CD4-positive, CD25-positive, alpha-beta regulatory T cell (primary cell): ENCODE results near the gene CAMTA1. TPM values are rescaled to one million over a fixed set of nuclear protein-coding genes. Genes with fewer than 3 reads are reported as not detected.
"Not testable (repeated sequence)": the region's sequence is repeated elsewhere in the genome, so short reads cannot be mapped to it uniquely, and the experiment has no call there.

Experiments
- ATAC-seq, 2 donors: fragments of 150-1000 bp; cut with Tn5 transposase; one replicate each; pipeline ENCODE4 v1.10.0; 2021; ENCODE audit warnings: low read depth in 2 of 2, moderate number of reproducible peaks in 2 of 2, moderate library complexity in 1 of 2
- DNase-seq, 3 donors: peaks; one replicate each; pipeline versions ENCODE4 v3.0.0 to v3.0.0-alpha.2; 2012 to 2022; ENCODE audit warnings: mixed read lengths in 1 of 3
- H3K27ac ChIP-seq: one replicate; pipeline ENCODE4 v1.7.0; 2013; ENCODE audit warnings: mild to moderate bottlenecking, low read length; ENCODE audit not compliant: insufficient read depth, poor library complexity, severe bottlenecking
- H3K27me3 ChIP-seq: one replicate; pipeline ENCODE4 v1.7.0; 2013; ENCODE audit warnings: low read length; ENCODE audit not compliant: control insufficient read depth, insufficient read depth
- H3K36me3 ChIP-seq: one replicate; pipeline ENCODE4 v1.7.0; 2013; ENCODE audit warnings: mild to moderate bottlenecking, low read length, moderate library complexity; ENCODE audit not compliant: control insufficient read depth, insufficient read depth
- H3K4me1 ChIP-seq: 2 replicates; pipeline ENCODE4 v1.7.0; 2013; ENCODE audit warnings: mild to moderate bottlenecking, low read length; ENCODE audit not compliant: insufficient read depth, control insufficient read depth, poor library complexity, severe bottlenecking
- H3K4me3 ChIP-seq: one replicate; pipeline ENCODE4 v1.7.0; 2013; ENCODE audit warnings: low read depth, mild to moderate bottlenecking, low read length, moderate library complexity
- H3K9me3 ChIP-seq, 2 experiments: 1 replicate in 1 of 2; 2 replicates in 1 of 2; pipeline ENCODE4 v1.7.0; 2013; ENCODE audit warnings: low read length in 2 of 2, mild to moderate bottlenecking in 1 of 2, moderate library complexity in 1 of 2; ENCODE audit not compliant: control insufficient read depth in 2 of 2
- H3K27ac Mint-ChIP-seq, 3 donors: one replicate each; pipeline ENCODE4 v1.8.0; 2020 to 2022; ENCODE audit warnings: mild to moderate bottlenecking in 3 of 3, mixed read lengths in 3 of 3, moderate library complexity in 2 of 3
- H3K27me3 Mint-ChIP-seq: one replicate; pipeline ENCODE4 v1.8.0; 2022; ENCODE audit warnings: mild to moderate bottlenecking, mixed read lengths
- H3K36me3 Mint-ChIP-seq: one replicate; pipeline ENCODE4 v1.8.0; 2020; ENCODE audit warnings: mixed read lengths
- H3K4me1 Mint-ChIP-seq, 4 donors: one replicate each; pipeline ENCODE4 v1.8.0; 2020 to 2022; ENCODE audit warnings: mixed read lengths in 4 of 4, mild to moderate bottlenecking in 1 of 4
- H3K4me3 Mint-ChIP-seq, 4 donors: one replicate each; pipeline ENCODE4 v1.8.0; 2020 to 2022; ENCODE audit warnings: mild to moderate bottlenecking in 4 of 4, mixed read lengths in 4 of 4, moderate library complexity in 3 of 4
- H3K9me3 Mint-ChIP-seq, 7 donors: one replicate each; pipeline ENCODE4 v1.8.0; 2020 to 2022; ENCODE audit warnings: mixed read lengths in 7 of 7, mild to moderate bottlenecking in 3 of 7, moderate library complexity in 2 of 7
- polyA plus RNA-seq, 4 donors: library from polyadenylated mRNA; unstranded; fragments of 300-500 nt; fragmentation: Illumina TruSeq; gene quantifications; one replicate each; pipeline ENCODE4 v1.2.3, GENCODE V29; 2021
- total RNA-seq: library from RNA; stranded (reverse); gene quantifications from one replicate; pipeline ENCODE4 v1.2.3, GENCODE V29; 2022

CAMTA1 gene
- total and polyA plus RNA-seq, 5 donors from 2014 or later: 48.8 to 112 (median 80.0) TPM

DNA sequence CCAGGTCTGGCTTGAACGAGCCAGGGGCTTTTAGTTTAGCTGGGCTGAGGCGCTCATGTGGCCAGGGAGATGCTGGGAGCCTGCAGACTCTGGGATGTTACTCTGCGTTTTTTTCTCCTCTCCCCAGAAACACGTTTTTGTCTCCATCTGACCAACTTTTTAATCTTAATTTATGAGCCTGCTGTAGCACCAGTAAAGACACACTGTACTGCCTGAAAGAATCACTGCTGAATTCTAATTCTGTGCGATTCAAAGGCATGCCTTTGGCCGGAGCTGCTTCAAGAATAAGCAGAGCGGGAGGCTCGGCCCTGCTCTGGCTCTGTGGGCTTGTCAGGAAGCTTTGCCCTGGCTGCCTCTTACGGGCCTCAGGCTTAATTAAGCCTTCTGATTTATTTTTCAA lies 129.5 kb downstream of the CAMTA1 start:
- H3K4me1 Mint-ChIP-seq: no peaks in the 10 kb centered on the region
- no peaks in the 10 kb centered on the region for H3K36me3 ChIP-seq
- ATAC-seq (no peak), DNase-seq (no peak)
- no peaks in the 10 kb centered on the region for H3K27me3 ChIP-seq
- H3K4me3 ChIP-seq: no peak overlapping the region
- H3K9me3 ChIP-seq: no peaks in the 10 kb centered on the region
- no peaks in the 10 kb centered on the region for H3K4me1 ChIP-seq
- H3K27me3 Mint-ChIP-seq: peaks cover 32% of the 10 kb centered on the region
- no peak overlapping the region for H3K27ac Mint-ChIP-seq
- H3K36me3 Mint-ChIP-seq: peaks cover 16% of the 10 kb centered on the region
- H3K27ac ChIP-seq: no peak overlapping the region
- H3K9me3 Mint-ChIP-seq: peaks cover 0 to 6% (median 0%) of the 10 kb centered on the region in 7 donors
- H3K4me3 Mint-ChIP-seq: no peak overlapping the region

DNA sequence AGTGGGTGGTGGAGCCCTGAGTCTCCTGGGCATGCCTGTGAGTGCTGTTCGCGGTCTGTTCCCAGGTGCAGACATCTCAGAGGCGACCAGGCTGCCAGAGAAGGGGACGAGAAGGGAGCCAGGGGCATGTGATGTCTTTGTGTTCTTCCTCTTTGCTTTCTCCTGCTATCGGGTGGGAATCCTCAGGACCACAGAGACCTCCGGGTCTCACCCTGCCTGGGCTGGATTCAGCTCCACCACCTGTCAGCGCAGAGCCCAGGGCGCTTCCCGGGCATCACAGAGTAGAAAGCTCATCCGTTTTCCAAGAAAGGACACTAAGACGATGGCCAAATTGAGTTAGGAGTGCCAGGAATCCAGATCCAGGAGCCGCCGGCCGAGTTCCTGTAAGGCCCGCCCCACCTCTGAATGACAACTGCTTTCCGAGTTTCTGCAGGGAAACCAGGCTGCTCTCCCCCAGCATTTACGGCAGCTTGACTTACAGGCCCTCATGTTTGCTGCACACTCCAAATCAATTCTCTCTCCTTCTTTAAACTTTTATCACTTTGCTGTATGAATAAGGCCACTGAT lies 130.8 kb downstream of the CAMTA1 start:
- no peak overlapping the region for H3K4me3 ChIP-seq
- no peak overlapping the region for H3K27ac Mint-ChIP-seq
- H3K36me3 Mint-ChIP-seq: peaks cover 16% of the 10 kb centered on the region
- H3K4me1 ChIP-seq: no peaks in the 10 kb centered on the region
- no peak overlapping the region for H3K27ac ChIP-seq
- H3K9me3 ChIP-seq: no peaks in the 10 kb centered on the region
- H3K9me3 Mint-ChIP-seq: peaks cover 0 to 6% (median 0%) of the 10 kb centered on the region in 7 donors
- H3K4me1 Mint-ChIP-seq: no peaks in the 10 kb centered on the region
- H3K36me3 ChIP-seq: no peaks in the 10 kb centered on the region
- DNase-seq: no peak
- H3K27me3 Mint-ChIP-seq: peaks cover 33% of the 10 kb centered on the region
- no peak overlapping the region for H3K4me3 Mint-ChIP-seq
- ATAC-seq: no peak
- H3K27me3 ChIP-seq: no peaks in the 10 kb centered on the region

DNA sequence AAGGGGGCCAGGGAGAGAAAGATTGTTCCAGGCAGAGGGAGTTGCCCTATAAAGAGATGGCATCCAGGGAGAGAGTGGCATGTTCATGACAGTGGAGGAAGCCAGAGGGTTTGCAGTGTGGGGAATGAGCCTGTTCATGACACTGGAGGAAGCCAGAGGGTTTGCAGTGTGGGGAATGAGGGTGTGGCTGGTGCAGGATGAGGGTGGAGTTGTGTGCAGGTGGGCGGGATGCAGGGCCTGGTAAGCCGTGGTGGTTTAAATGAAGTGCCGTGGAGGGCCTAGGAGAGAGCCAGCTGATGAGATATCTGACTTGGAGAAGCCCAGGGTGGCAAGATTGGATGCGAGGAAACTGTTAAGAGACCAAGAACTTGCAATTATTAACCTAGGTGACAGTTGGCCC lies 131.8 kb downstream of the CAMTA1 start:
- peaks cover 0 to 9% (median 1%) of the 10 kb centered on the region in 7 donors for H3K9me3 Mint-ChIP-seq
- Histone ChIP-seq H3K4me1 (no peaks in the 10 kb centered on the region), H3K4me3 (no peak overlapping the region), H3K36me3 (no peaks in the 10 kb centered on the region), H3K27me3 (no peaks in the 10 kb centered on the region), H3K27ac (no peak overlapping the region), H3K9me3 (no peaks in the 10 kb centered on the region)
- ATAC-seq: no peak
- H3K27me3 Mint-ChIP-seq: peaks cover 33% of the 10 kb centered on the region
- no peaks in the 10 kb centered on the region for H3K4me1 Mint-ChIP-seq
- no peak overlapping the region for H3K27ac Mint-ChIP-seq
- DNase-seq: no peak
- H3K36me3 Mint-ChIP-seq: peaks cover 16% of the 10 kb centered on the region
- H3K4me3 Mint-ChIP-seq: no peak overlapping the region

DNA sequence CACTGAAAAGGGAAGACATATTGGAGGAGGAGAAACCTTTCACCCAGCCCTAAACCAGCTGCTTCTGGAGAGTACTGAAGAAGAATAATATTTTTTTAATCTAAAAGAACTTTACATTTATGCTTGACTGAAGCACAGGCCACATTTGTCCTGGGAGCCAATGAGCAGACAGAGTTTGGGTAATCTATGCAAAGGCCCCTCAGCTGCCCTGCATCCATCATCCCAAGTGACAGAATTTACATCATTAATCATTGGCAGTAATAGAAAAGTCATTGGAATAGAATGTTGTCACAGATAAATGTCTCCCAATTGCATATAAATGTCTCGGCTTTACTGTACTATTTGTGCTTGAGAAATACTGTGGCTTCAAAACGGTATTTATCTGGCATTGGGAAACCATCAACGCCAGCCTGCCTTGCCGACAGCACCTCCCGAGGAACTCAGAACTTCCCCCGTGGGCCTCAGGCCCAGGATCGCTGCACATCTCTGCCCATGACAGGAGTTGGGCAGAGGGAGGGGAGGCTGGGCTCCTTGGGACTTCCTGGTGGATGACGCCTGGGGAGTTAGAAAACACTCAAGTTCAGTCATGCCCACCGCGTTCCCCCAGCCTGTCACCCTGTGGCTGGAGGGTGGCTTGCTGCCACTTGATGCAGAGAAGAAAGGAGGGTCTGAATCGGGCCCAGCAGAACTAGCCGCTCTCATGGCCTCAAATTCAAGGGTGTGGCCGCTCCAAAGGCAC lies 133.1 kb downstream of the CAMTA1 start:
- Histone ChIP-seq H3K4me3 (no peak overlapping the region), H3K9me3 (no peaks in the 10 kb centered on the region), H3K27ac (no peak overlapping the region), H3K27me3 (no peaks in the 10 kb centered on the region), H3K4me1 (no peaks in the 10 kb centered on the region), H3K36me3 (no peaks in the 10 kb centered on the region)
- ATAC-seq: no peak
- DNase-seq: no peak
- no peak overlapping the region for H3K27ac Mint-ChIP-seq
- no peak overlapping the region for H3K4me3 Mint-ChIP-seq
- peaks cover 0 to 9% (median 2%) of the 10 kb centered on the region in 7 donors for H3K9me3 Mint-ChIP-seq
- H3K36me3 Mint-ChIP-seq: peaks cover 15% of the 10 kb centered on the region
- no peaks in the 10 kb centered on the region for H3K4me1 Mint-ChIP-seq
- H3K27me3 Mint-ChIP-seq: peaks cover 29% of the 10 kb centered on the region

DNA sequence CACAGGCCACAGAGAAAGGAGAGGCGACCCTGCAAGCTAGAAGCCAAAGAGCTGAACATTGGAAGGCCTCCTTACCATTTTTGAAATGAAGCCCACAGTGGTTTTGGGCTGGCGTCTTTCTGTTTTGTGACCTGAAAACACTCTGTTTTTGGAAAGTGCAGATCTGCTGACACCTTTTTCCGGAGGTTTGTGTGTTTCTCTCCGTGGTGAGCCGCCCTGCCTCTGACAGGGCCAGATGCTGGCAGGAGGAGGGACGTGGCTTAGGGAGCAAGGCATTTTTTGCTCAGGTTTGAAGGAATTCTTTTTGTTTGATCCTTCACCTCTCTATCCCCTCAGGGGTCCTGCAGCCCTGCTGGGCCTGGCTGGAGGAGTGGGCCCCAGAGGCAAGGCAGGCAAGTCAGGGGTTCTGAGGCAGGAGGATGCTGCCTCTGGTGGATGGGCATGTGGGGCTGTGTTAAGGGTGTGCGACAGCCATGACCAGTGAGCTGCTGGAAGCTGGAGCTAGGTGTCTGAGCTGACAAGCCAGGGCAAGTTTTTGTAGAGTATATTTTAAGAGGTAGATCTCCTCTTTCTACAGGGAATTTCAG lies 133.8 kb downstream of the CAMTA1 start:
- Histone ChIP-seq H3K4me1 (no peaks in the 10 kb centered on the region), H3K27me3 (no peaks in the 10 kb centered on the region), H3K4me3 (no peak overlapping the region), H3K9me3 (no peaks in the 10 kb centered on the region), H3K36me3 (no peaks in the 10 kb centered on the region), H3K27ac (no peak overlapping the region)
- ATAC-seq (no peak), DNase-seq (no peak)
- H3K9me3 Mint-ChIP-seq: peaks cover 0 to 6% (median 1%) of the 10 kb centered on the region in 7 donors
- H3K36me3 Mint-ChIP-seq: peaks cover 12% of the 10 kb centered on the region
- peaks cover 27% of the 10 kb centered on the region for H3K27me3 Mint-ChIP-seq
- no peak overlapping the region for H3K4me3 Mint-ChIP-seq
- H3K27ac Mint-ChIP-seq: no peak overlapping the region
- H3K4me1 Mint-ChIP-seq: no peaks in the 10 kb centered on the region

DNA sequence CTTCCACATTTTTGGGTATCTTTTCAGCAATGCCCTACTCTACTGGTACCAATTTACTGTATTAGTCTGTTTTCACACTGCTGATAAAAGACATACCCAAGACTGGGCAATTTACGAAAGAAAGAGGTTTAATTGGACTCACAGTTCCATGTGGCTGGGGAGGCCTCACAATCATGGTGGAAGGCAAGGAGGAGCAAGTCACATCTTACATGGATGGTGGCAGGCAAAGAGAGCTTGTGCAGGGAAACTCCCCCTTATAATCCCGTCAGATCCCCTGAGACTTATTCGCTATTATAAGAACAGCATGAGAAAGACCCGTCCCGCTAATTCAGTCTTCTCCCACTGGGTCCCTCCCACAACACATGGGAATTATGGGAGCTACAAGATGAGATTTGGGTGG lies 136.3 kb downstream of the CAMTA1 start:
- not testable (repeated sequence) for H3K4me1 Mint-ChIP-seq, H3K27me3 ChIP-seq, H3K36me3 ChIP-seq, H3K4me1 ChIP-seq, H3K36me3 Mint-ChIP-seq, H3K27ac Mint-ChIP-seq, ATAC-seq, H3K4me3 Mint-ChIP-seq, H3K4me3 ChIP-seq, H3K9me3 ChIP-seq, DNase-seq, H3K27ac ChIP-seq, H3K9me3 Mint-ChIP-seq
- H3K27me3 Mint-ChIP-seq: peaks cover 24% of the 10 kb centered on the region

DNA sequence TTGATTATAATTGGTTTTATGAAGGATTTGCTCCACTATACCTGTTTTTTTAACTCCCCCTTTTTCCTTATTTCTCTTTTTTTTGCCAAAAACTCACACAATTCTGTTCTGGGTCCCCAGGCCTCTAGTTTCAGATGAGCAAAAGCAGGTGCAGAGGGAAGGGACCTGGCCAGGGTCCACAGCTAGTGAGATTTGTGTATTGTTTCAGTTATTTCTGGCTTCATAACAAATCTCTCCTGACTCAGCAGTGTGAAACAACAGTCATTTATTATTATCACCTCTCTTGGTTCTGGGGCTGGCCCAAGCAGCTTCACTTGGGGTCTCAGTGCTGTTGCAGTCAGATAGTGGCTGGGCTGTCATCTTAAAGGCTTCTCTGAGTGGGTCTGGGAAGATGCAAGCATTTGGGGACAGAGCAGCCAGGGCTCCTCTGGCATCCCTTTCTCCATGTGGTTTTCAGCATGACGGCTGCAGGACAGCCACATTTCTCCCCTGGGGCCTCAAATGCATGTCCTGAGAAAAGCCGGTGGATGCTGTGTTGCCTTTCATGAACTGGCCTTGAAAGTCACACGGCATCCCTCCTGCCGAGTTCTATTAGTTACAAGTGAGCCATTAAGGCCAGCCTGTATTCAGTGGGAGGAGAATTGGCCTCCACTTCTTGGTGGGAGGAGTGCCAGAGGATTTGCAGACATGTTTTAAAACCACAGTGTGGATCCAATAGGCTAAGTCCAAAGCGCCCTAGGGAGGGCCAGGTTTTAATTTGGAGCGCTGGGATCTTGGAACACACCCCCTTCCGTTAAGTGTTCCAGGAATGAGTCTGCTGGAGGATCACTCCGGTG lies 137.1 kb downstream of the CAMTA1 start:
- Histone ChIP-seq H3K36me3 (no peaks in the 10 kb centered on the region), H3K4me1 (no peaks in the 10 kb centered on the region), H3K9me3 (no peaks in the 10 kb centered on the region), H3K4me3 (no peak overlapping the region), H3K27me3 (no peaks in the 10 kb centered on the region), H3K27ac (no peak overlapping the region)
- Mint-ChIP-seq H3K4me3 (no peak overlapping the region), H3K27me3 (peaks cover 17% of the 10 kb centered on the region), H3K36me3 (peaks cover 1% of the 10 kb centered on the region), H3K4me1 (no peaks in the 10 kb centered on the region), H3K9me3 (peaks cover 0 to 3% (median 0%) of the 10 kb centered on the region in 7 donors), H3K27ac (no peak overlapping the region)
- no peak for ATAC-seq
- no peak for DNase-seq
